ENCODE measurements around the gene PPP6R2. TPM values are rescaled to one million over a fixed set of nuclear protein-coding genes. Genes with fewer than 3 reads are reported as not detected.
A peak's percentile ranks its signal among the peaks of the same experiment; 100 is the strongest.

PPP6R2 gene
- total RNA-seq, 1 experiment from 2014 or later = 47.8 TPM

GRCh38 chr22:50341977-50342650 is 1.0 kb upstream of the PPP6R2 start:
- ChIA-PET CTCF (interaction anchor here (0.5 to 2.6 kb wide), 35 partner anchors 10 to 358 kb away, joined by 3 to 19 read pairs (median 4); partner anchors contain the start of genes DENND6B, HDAC10, LMF2 and MAPK12), POLR2A (interaction anchor here (0.6 kb wide), 1 partner anchor 43 kb away, joined by 3 read pairs; no protein-coding TSS in a partner anchor)
- Mint-ChIP-seq H3K36me3 (no peaks in the 10 kb centered on the region), H3K9me3 (no peaks in the 10 kb centered on the region), H3K4me1 (no peaks in the 10 kb centered on the region), H3K27ac (peak overlapping the region; percentile 91), H3K4me3 (peak overlapping the region; percentile 81), H3K27me3 (ENCODE audit: low read depth) (peaks cover 11% of the 10 kb centered on the region)
- DNase-seq (ENCODE audit: low spot score) = peak; percentile 96
- ATAC-seq = peak; percentile 79
- TF ChIP-seq ZNF263 (CRISPR knock-in tag; IDR thresholded peaks at IDR 0.05; ENCODE audit: low read depth) = no peak
- TF ChIP-seq ZNF416 (CRISPR knock-in tag; IDR thresholded peaks at IDR 0.05) = no peak
- TF ChIP-seq TCF7 (CRISPR knock-in tag; IDR thresholded peaks at IDR 0.05; ENCODE audit: low read depth) = no peak
- TF ChIP-seq, protein P1, sequence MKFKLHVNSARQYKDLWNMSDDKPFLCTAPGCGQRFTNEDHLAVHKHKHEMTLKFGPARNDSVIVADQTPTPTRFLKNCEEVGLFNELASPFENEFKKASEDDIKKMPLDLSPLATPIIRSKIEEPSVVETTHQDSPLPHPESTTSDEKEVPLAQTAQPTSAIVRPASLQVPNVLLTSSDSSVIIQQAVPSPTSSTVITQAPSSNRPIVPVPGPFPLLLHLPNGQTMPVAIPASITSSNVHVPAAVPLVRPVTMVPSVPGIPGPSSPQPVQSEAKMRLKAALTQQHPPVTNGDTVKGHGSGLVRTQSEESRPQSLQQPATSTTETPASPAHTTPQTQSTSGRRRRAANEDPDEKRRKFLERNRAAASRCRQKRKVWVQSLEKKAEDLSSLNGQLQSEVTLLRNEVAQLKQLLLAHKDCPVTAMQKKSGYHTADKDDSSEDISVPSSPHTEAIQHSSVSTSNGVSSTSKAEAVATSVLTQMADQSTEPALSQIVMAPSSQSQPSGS (CRISPR knock-in tag; IDR thresholded peaks at IDR 0.05; ENCODE audit: borderline replicate concordance, low read depth) = no peak
- 0 out of 2 replicates have a peak, but pooled peaks have one; percentile 19 for TF ChIP-seq SP1 (CRISPR knock-in tag; conservative IDR thresholded peaks at IDR 0.05)
- TF ChIP-seq ZBTB21 (CRISPR knock-in tag; IDR thresholded peaks at IDR 0.05; ENCODE audit: borderline replicate concordance) = no peak
- no peak for TF ChIP-seq STAT6 (CRISPR knock-in tag; conservative IDR thresholded peaks at IDR 0.05; ENCODE audit: low read depth)
- no peak for TF ChIP-seq ZNF317 (CRISPR knock-in tag; IDR thresholded peaks at IDR 0.05; ENCODE audit: borderline replicate concordance, low read depth)
- TF ChIP-seq PREB (CRISPR knock-in tag; IDR thresholded peaks at IDR 0.05; ENCODE audit: borderline replicate concordance) = no peak
- no peak for TF ChIP-seq IRF2 (CRISPR knock-in tag; IDR thresholded peaks at IDR 0.05; ENCODE audit: borderline replicate concordance, low read depth)
- no peak for TF ChIP-seq ZNF512 (CRISPR knock-in tag; IDR thresholded peaks at IDR 0.05; ENCODE audit: borderline replicate concordance)
- TF ChIP-seq CDX4 (CRISPR knock-in tag; IDR thresholded peaks at IDR 0.05; ENCODE audit: borderline replicate concordance) = no peak
- TF ChIP-seq SOX15 (CRISPR knock-in tag; IDR thresholded peaks at IDR 0.05) = no peak
- no peak for TF ChIP-seq MLX (CRISPR knock-in tag; IDR thresholded peaks at IDR 0.05)
- TF ChIP-seq, protein P2, sequence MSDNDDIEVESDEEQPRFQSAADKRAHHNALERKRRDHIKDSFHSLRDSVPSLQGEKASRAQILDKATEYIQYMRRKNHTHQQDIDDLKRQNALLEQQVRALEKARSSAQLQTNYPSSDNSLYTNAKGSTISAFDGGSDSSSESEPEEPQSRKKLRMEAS (CRISPR knock-in tag; IDR thresholded peaks at IDR 0.05) = 0 out of 2 replicates have a peak, but pooled peaks have one; percentile 13
- TF ChIP-seq ZNF219 (CRISPR knock-in tag; IDR thresholded peaks at IDR 0.05; ENCODE audit: borderline replicate concordance) = no peak
- no peak for TF ChIP-seq NFATC4 (CRISPR knock-in tag; IDR thresholded peaks at IDR 0.05)
- no peak for TF ChIP-seq ETV6 (CRISPR knock-in tag; IDR thresholded peaks at IDR 0.05)
- TF ChIP-seq GRHL2 (CRISPR knock-in tag; IDR thresholded peaks at IDR 0.05; ENCODE audit: insufficient replicate concordance, severe bottlenecking) = no peak
- TF ChIP-seq, protein P3, sequence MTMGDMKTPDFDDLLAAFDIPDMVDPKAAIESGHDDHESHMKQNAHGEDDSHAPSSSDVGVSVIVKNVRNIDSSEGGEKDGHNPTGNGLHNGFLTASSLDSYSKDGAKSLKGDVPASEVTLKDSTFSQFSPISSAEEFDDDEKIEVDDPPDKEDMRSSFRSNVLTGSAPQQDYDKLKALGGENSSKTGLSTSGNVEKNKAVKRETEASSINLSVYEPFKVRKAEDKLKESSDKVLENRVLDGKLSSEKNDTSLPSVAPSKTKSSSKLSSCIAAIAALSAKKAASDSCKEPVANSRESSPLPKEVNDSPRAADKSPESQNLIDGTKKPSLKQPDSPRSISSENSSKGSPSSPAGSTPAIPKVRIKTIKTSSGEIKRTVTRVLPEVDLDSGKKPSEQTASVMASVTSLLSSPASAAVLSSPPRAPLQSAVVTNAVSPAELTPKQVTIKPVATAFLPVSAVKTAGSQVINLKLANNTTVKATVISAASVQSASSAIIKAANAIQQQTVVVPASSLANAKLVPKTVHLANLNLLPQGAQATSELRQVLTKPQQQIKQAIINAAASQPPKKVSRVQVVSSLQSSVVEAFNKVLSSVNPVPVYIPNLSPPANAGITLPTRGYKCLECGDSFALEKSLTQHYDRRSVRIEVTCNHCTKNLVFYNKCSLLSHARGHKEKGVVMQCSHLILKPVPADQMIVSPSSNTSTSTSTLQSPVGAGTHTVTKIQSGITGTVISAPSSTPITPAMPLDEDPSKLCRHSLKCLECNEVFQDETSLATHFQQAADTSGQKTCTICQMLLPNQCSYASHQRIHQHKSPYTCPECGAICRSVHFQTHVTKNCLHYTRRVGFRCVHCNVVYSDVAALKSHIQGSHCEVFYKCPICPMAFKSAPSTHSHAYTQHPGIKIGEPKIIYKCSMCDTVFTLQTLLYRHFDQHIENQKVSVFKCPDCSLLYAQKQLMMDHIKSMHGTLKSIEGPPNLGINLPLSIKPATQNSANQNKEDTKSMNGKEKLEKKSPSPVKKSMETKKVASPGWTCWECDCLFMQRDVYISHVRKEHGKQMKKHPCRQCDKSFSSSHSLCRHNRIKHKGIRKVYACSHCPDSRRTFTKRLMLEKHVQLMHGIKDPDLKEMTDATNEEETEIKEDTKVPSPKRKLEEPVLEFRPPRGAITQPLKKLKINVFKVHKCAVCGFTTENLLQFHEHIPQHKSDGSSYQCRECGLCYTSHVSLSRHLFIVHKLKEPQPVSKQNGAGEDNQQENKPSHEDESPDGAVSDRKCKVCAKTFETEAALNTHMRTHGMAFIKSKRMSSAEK (CRISPR knock-in tag; IDR thresholded peaks at IDR 0.05; ENCODE audit: borderline replicate concordance) = no peak
- TF ChIP-seq KAT7 (CRISPR knock-in tag; IDR thresholded peaks at IDR 0.05; ENCODE audit: borderline replicate concordance) = no peak
